Endothelial cell of umbilical vein (primary cell): ENCODE results near the gene LRIT2. TPM values are rescaled to one million over a fixed set of nuclear protein-coding genes. Genes with fewer than 3 reads are reported as not detected.

Experiments
- BruUV-seq: library from RNA; stranded (reverse); fragments of 400-500 nt; replicated peaks from 2 replicates; lab custom pipeline; 2021; lab: Mats Ljungman, UMichigan
- CTCF ChIA-PET: fragments of 300-600, 350-600 bp; sonication (Branson Sonifier 250); formaldehyde crosslinking; loops from one replicate; lab custom pipeline; 2021; ENCODE audit warnings: antibody characterized with exemption, inconsistent platforms; lab: Charles Lee
- POLR2A ChIA-PET: fragments of 300-600, 350-600 bp; sonication (Branson Sonifier 250); formaldehyde crosslinking; loops from one replicate; lab custom pipeline; 2021; ENCODE audit warnings: antibody characterized with exemption, inconsistent platforms; lab: Charles Lee
- DNase-seq: peaks from one replicate; pipeline ENCODE4 v3.0.0-alpha.2; 2011; ENCODE audit warnings: low read depth, low spot score
- FAIRE-seq: peaks from 2 replicates; lab custom pipeline; 2011; peaks lifted over from hg19 to GRCh38; lab: Jason Lieb, UNC
- H2AFZ ChIP-seq: 2 replicates; pipeline ENCODE4 v1.6.0; 2012; ENCODE audit warnings: low read depth, low read length, control low read depth, inconsistent platforms
- H3K27ac ChIP-seq: 2 replicates; pipeline ENCODE4 v1.5.1; 2011; ENCODE audit warnings: low read depth, mild to moderate bottlenecking, control low read depth, low read length, moderate library complexity; ENCODE audit not compliant: insufficient read depth
- H3K27me3 ChIP-seq, 2 experiments: 2 replicates each; pipeline versions ENCODE4 v1.6.0 to v1.6.1; 2011; ENCODE audit warnings: low read length in 2 of 2, mixed read lengths in 1 of 2; ENCODE audit not compliant: control insufficient read depth in 2 of 2, insufficient read depth in 2 of 2
- H3K36me3 ChIP-seq, 2 experiments: 2 replicates in 1 of 2; 3 replicates in 1 of 2; pipeline ENCODE4 v1.5.1; 2011; ENCODE audit warnings: low read length in 2 of 2, mild to moderate bottlenecking in 1 of 2, moderate library complexity in 1 of 2; ENCODE audit not compliant: control insufficient read depth in 2 of 2, insufficient read depth in 2 of 2; ENCODE audit errors: extremely low read depth in 1 of 2
- H3K4me1 ChIP-seq: 3 replicates; pipeline ENCODE4 v1.5.1; 2011; ENCODE audit warnings: mild to moderate bottlenecking, low read length; ENCODE audit not compliant: control insufficient read depth, insufficient read depth; ENCODE audit errors: extremely low read depth
- H3K4me2 ChIP-seq: 2 replicates; pipeline ENCODE4 v1.6.1; 2011; ENCODE audit warnings: low read length, control low read depth, mixed read lengths; ENCODE audit not compliant: insufficient read depth
- H3K4me3 ChIP-seq, 3 experiments: fragments of 200-600 bp in 1 of 3; sonication (generic), shearing (Covaris generic) in 1 of 3; replicated peaks in 1 of 3; 2 replicates each; pipeline ENCODE4 v1.5.1; 2011 to 2016; ENCODE audit warnings: control low read depth in 3 of 3, low read length in 3 of 3, mild to moderate bottlenecking in 2 of 3, inconsistent platforms in 1 of 3, low read depth in 1 of 3, moderate library complexity in 1 of 3; ENCODE audit not compliant: insufficient read depth in 1 of 3
- H3K79me2 ChIP-seq: 2 replicates; pipeline ENCODE4 v1.6.0; 2012; ENCODE audit warnings: low read length, inconsistent platforms; ENCODE audit not compliant: control insufficient read depth, insufficient read depth
- H3K9ac ChIP-seq: replicated peaks from 2 replicates; pipeline ENCODE3; 2011; ENCODE audit warnings: low read length, control low read depth; ENCODE audit not compliant: insufficient read depth; ENCODE audit errors: extremely low read depth
- H3K9me1 ChIP-seq: replicated peaks from 3 replicates; pipeline ENCODE4 v1.6.0; 2011; ENCODE audit warnings: mild to moderate bottlenecking, low read length; ENCODE audit not compliant: control insufficient read depth, insufficient read depth; ENCODE audit errors: extremely low read depth
- H3K9me3 ChIP-seq: replicated peaks from 2 replicates; pipeline ENCODE4 v1.5.1; 2012; ENCODE audit warnings: low read length, inconsistent platforms; ENCODE audit not compliant: control insufficient read depth, insufficient read depth
- H4K20me1 ChIP-seq: replicated peaks from 2 replicates; pipeline ENCODE3; 2011; ENCODE audit warnings: mild to moderate bottlenecking, low read length; ENCODE audit not compliant: control insufficient read depth, insufficient read depth; ENCODE audit errors: extremely low read depth
- EZH2 ChIP-seq: IDR thresholded peaks from 2 replicates; pipeline ENCODE4 v1.6.1; 2012; ENCODE audit warnings: borderline replicate concordance, low read depth, mild to moderate bottlenecking, moderate library complexity, low read length, inconsistent platforms; ENCODE audit not compliant: severe bottlenecking
- FOS ChIP-seq: IDR thresholded peaks from 2 replicates; pipeline ENCODE4 v1.6.1; 2011; ENCODE audit warnings: mild to moderate bottlenecking, low read length, moderate library complexity, borderline replicate concordance; ENCODE audit not compliant: insufficient read depth
- GATA2 ChIP-seq: IDR thresholded peaks from 2 replicates; pipeline ENCODE4 v1.7.0; 2011; ENCODE audit warnings: low read depth, mild to moderate bottlenecking, moderate library complexity, mixed read lengths, low read length; ENCODE audit not compliant: insufficient read length, insufficient read depth
- MYC ChIP-seq: IDR thresholded peaks from one replicate; pipeline ENCODE4 v1.6.1; 2011; ENCODE audit warnings: mild to moderate bottlenecking, low read depth, low read length
- POLR2A ChIP-seq: IDR thresholded peaks from 2 replicates; pipeline ENCODE4 v1.6.1; 2012; ENCODE audit warnings: low read depth, mild to moderate bottlenecking, control low read depth, low read length
- POLR2AphosphoS5 ChIP-seq: IDR thresholded peaks from 2 replicates; pipeline ENCODE4 v1.6.1; 2012; ENCODE audit warnings: low read depth, mild to moderate bottlenecking, control low read depth, low read length, moderate library complexity; ENCODE audit not compliant: insufficient read depth
- dilution Hi-C: fragments of 300-500 bp; cut with MboI; formaldehyde crosslinking; loops from one replicate; pipeline ENCODE4 v1.15.0; 2019; ENCODE audit warnings: low sequenced_read_pairs; ENCODE audit not compliant: extremely low pct_ligation_motif_present
- intact Hi-C: fragments of 100-400 bp; cut with micrococcal nuclease; formaldehyde crosslinking; loops from one replicate; pipeline ENCODE4 v1.10.0; 2022
- polyA plus RNA-seq, 4 experiments: library from polyadenylated mRNA; depleted of rRNA in 3 of 4; stranded (reverse) in 3 of 4; unstranded in 1 of 4; fragments of >200 nt; gene quantifications; 2 replicates each; pipeline versions ENCODE4 v1.2.1 to v1.2.3, GENCODE V29; 2011 to 2012; ENCODE audit warnings: missing spikeins in 1 of 4
- total RNA-seq: library from RNA; stranded (reverse); gene quantifications from 2 replicates; pipeline ENCODE4 v1.2.3, GENCODE V29; 2021
- TF ChIP-seq, protein P1 (sequence below), 2 donors: IDR thresholded peaks; 1 replicate in 1 of 2; 2 replicates in 1 of 2; pipeline ENCODE4 v1.5.1; 2011; ENCODE audit warnings: low read length in 2 of 2, mild to moderate bottlenecking in 2 of 2, moderate library complexity in 2 of 2, control low read depth in 1 of 2, inconsistent platforms in 1 of 2, low read depth in 1 of 2; ENCODE audit not compliant: insufficient read depth in 1 of 2; ENCODE audit errors: extremely low read depth in 1 of 2

LRIT2 gene
- total and polyA plus RNA-seq, 2 donors (not counting 3 experiments of a cell fraction or from before 2014, with no cell fraction given), result not detected

DNA sequence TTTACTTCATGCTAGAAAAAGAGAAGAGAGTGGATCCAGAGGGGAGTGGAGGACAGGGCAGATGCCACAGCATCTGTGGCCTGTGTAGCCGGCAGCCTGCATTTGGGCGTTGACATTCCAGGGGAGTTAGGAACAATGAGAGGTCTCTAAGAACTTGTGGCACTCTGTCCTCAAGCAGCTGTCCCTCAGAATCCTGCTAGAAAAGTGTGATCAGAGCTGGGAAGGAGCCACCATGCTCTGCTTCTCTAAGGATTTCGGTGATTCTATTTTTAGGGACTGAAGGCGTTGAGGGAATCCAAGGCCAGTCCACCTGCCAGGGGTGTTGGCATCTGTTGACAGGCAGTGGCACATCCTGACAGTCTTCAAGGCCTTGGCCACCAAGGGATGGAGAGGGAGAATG, 7.6 kb downstream of the LRIT2 start:
- H3K9ac ChIP-seq, result no peak overlapping the region
- no peaks in the 10 kb centered on the region for H3K4me1 ChIP-seq
- H3K27me3 ChIP-seq, result peaks cover 0 to 5% of the 10 kb centered on the region in 2 experiments
- ChIA-PET POLR2A (no interaction called here), CTCF (interaction anchor here (0.6 to 1.1 kb wide), 2 partner anchors 21 to 33 kb away, joined by 3 read pairs; no protein-coding TSS in a partner anchor)
- H3K36me3 ChIP-seq, result no peaks in the 10 kb centered on the region
- H3K27ac ChIP-seq, result no peak overlapping the region
- intact Hi-C loops, result no loop called here
- FAIRE-seq (no peak), DNase-seq (no peak)
- no TSS peak for BruUV-seq
- H3K79me2 ChIP-seq, result no peaks in the 10 kb centered on the region
- dilution Hi-C loops, result no loop called here
- no peak overlapping the region for H3K4me2 ChIP-seq
- TF ChIP-seq POLR2A (no peak), POLR2AphosphoS5 (no peak), MYC (no peak), EZH2 (no peak), FOS (no peak), GATA2 (no peak)
- TF ChIP-seq, protein P1, sequence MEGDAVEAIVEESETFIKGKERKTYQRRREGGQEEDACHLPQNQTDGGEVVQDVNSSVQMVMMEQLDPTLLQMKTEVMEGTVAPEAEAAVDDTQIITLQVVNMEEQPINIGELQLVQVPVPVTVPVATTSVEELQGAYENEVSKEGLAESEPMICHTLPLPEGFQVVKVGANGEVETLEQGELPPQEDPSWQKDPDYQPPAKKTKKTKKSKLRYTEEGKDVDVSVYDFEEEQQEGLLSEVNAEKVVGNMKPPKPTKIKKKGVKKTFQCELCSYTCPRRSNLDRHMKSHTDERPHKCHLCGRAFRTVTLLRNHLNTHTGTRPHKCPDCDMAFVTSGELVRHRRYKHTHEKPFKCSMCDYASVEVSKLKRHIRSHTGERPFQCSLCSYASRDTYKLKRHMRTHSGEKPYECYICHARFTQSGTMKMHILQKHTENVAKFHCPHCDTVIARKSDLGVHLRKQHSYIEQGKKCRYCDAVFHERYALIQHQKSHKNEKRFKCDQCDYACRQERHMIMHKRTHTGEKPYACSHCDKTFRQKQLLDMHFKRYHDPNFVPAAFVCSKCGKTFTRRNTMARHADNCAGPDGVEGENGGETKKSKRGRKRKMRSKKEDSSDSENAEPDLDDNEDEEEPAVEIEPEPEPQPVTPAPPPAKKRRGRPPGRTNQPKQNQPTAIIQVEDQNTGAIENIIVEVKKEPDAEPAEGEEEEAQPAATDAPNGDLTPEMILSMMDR (IDR thresholded peaks at IDR 0.05; ENCODE audit: extremely low read depth in 1 of 2, insufficient read depth in 1 of 2, low read depth in 1 of 2, low read length in 2 of 2), result no peak
- H3K9me3 ChIP-seq, result no peaks in the 10 kb centered on the region
- H3K4me3 ChIP-seq, result no peak overlapping the region
- H4K20me1 ChIP-seq, result no peaks in the 10 kb centered on the region
- H2AFZ ChIP-seq, result no peak overlapping the region
- no peaks in the 10 kb centered on the region for H3K9me1 ChIP-seq
